CD4-positive, alpha-beta memory T cell (primary cell): Measurements from ENCODE around the gene BCL11A. TPM values are rescaled to one million over a fixed set of nuclear protein-coding genes. Genes with fewer than 3 reads are reported as not detected.

Experiments
- CTCF ChIA-PET: fragments of 350-600 bp; sonication (Branson Sonifier 250); formaldehyde crosslinking; loops from one replicate; lab custom pipeline; 2021; ENCODE audit warnings: inconsistent platforms; ENCODE audit not compliant: partially characterized antibody; lab: Charles Lee
- POLR2A ChIA-PET: fragments of 350-600 bp; sonication (Branson Sonifier 250); formaldehyde crosslinking; loops from one replicate; lab custom pipeline; 2021; ENCODE audit not compliant: partially characterized antibody; lab: Charles Lee
- DNase-seq, 5 donors: peaks; one replicate each; pipeline versions ENCODE4 v3.0.0 to v3.0.0-alpha.2; 2020 to 2022; ENCODE audit warnings: mixed read lengths in 1 of 5
- H3K27ac ChIP-seq: one replicate; pipeline ENCODE4 v1.7.0; 2013; ENCODE audit warnings: low read depth, low read length
- H3K27me3 ChIP-seq: 2 replicates; pipeline ENCODE4 v1.7.0; 2013; ENCODE audit warnings: mild to moderate bottlenecking, low read length, moderate library complexity; ENCODE audit not compliant: insufficient read depth
- H3K36me3 ChIP-seq: 2 replicates; pipeline ENCODE4 v1.7.0; 2013; ENCODE audit warnings: mild to moderate bottlenecking, low read length, moderate library complexity; ENCODE audit not compliant: insufficient read depth
- H3K4me1 ChIP-seq: 2 replicates; pipeline ENCODE4 v1.7.0; 2013; ENCODE audit warnings: mild to moderate bottlenecking, low read length, moderate library complexity; ENCODE audit not compliant: insufficient read depth
- H3K4me3 ChIP-seq, 2 donors: one replicate each; pipeline ENCODE4 v1.7.0; 2013; ENCODE audit warnings: low read length in 2 of 2, mild to moderate bottlenecking in 1 of 2
- H3K9me3 ChIP-seq, 2 donors: one replicate each; pipeline ENCODE4 v1.7.0; 2013; ENCODE audit warnings: low read length in 2 of 2, control low read depth in 1 of 2; ENCODE audit not compliant: control insufficient read depth in 1 of 2
- H3K27ac Mint-ChIP-seq, 7 donors: one replicate each; pipeline ENCODE4 v1.8.0; 2020 to 2021; ENCODE audit warnings: mixed read lengths in 7 of 7, mild to moderate bottlenecking in 6 of 7, inconsistent platforms in 3 of 7, moderate library complexity in 3 of 7
- H3K27me3 Mint-ChIP-seq, 2 donors: one replicate each; pipeline ENCODE4 v1.8.0; 2020 to 2021; ENCODE audit warnings: mixed read lengths in 2 of 2
- H3K36me3 Mint-ChIP-seq, 2 donors: one replicate each; pipeline ENCODE4 v1.8.0; 2020 to 2021; ENCODE audit warnings: mixed read lengths in 2 of 2, inconsistent platforms in 1 of 2, mild to moderate bottlenecking in 1 of 2
- H3K4me1 Mint-ChIP-seq, 4 donors: one replicate each; pipeline ENCODE4 v1.8.0; 2020 to 2021; ENCODE audit warnings: mixed read lengths in 4 of 4, mild to moderate bottlenecking in 1 of 4
- H3K4me3 Mint-ChIP-seq, 8 donors: one replicate each; pipeline ENCODE4 v1.8.0; 2020 to 2021; ENCODE audit warnings: mixed read lengths in 8 of 8, mild to moderate bottlenecking in 7 of 8, moderate library complexity in 6 of 8, inconsistent platforms in 3 of 8
- H3K9me3 Mint-ChIP-seq, 8 donors: one replicate each; pipeline ENCODE4 v1.8.0; 2020 to 2021; ENCODE audit warnings: mixed read lengths in 8 of 8, mild to moderate bottlenecking in 5 of 8, inconsistent platforms in 3 of 8, moderate library complexity in 1 of 8
- intact Hi-C: fragments of 100-400 bp; cut with micrococcal nuclease; formaldehyde crosslinking; loops from one replicate; pipeline ENCODE4 v1.15.1; 2023
- polyA plus RNA-seq, 2 donors: library from polyadenylated mRNA; unstranded; fragments of 300-500 nt; fragmentation: Illumina TruSeq; gene quantifications; one replicate each; pipeline ENCODE4 v1.2.3, GENCODE V29; 2021
- total RNA-seq, 2 experiments: library from RNA; stranded (reverse); gene quantifications; one replicate each; pipeline ENCODE4 v1.2.3, GENCODE V29; 2021

Gene BCL11A
- total and polyA plus RNA-seq, 4 experiments from 2014 or later: 0.12 to 1.6 TPM; not detected in 2

DNA sequence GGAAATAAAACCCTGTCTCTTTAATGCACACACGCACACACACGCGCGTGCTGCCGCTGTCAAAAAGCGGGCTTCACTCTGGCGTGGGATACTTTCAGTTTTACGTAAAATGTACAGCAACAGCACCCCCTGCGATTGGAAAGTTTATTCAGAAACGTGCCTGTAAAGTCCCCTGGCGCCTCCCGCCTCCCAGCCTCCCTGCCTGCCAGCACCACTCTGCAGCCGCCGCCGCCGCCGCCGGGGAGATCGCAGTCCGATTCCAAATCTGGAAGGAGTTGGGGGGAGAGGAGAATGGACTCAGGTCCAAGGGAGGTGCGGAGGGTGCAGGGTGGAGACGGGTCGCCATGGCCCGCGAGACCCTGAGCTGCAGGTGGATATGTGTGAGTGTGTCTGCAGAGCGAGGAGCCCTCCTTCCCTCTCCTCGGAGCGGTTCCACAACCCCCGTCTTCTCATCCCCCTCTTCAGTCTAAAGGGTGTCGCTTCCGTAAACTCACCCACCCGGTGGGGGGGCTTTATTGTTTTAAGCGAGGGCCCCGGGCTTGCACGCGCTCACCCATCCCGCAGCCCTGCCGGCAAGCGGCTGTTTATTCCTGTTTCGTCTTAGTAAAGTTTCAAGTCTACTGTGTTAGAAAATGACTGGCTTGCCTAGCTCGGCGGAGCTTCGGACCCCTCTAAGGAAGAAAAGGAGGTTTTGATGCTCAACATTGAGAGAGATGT, 1.8 kb upstream of the BCL11A start:
- no peaks in the 10 kb centered on the region for H3K9me3 ChIP-seq
- ChIA-PET POLR2A (no interaction called here), CTCF (interaction anchor here (1.1 kb wide), 1 partner anchor 27 kb away, joined by 5 read pairs; no protein-coding TSS in a partner anchor)
- no peak overlapping the region for H3K27ac ChIP-seq
- peak overlapping the region; percentile 64 to 69 for H3K4me3 ChIP-seq
- intact Hi-C loops: no loop called here
- peaks cover 13 to 48% (median 31%) of the 10 kb centered on the region in 4 donors for H3K4me1 Mint-ChIP-seq
- peak overlapping the region; percentile 77 to 95 (median 82) for H3K4me3 Mint-ChIP-seq
- peaks cover 57% of the 10 kb centered on the region for H3K4me1 ChIP-seq
- H3K27me3 Mint-ChIP-seq: peaks cover 40 to 51% of the 10 kb centered on the region in 2 donors
- H3K36me3 Mint-ChIP-seq: peaks cover 0 to under 1% of the 10 kb centered on the region in 2 donors
- H3K27ac Mint-ChIP-seq: peak overlapping the region; percentile 36 to 84 (median 58)
- H3K27me3 ChIP-seq: peaks cover 27% of the 10 kb centered on the region
- peak; percentile 54 to 77 (median 60) for DNase-seq
- no peaks in the 10 kb centered on the region for H3K36me3 ChIP-seq
- peaks cover 0 to 3% (median 0%) of the 10 kb centered on the region in 8 donors for H3K9me3 Mint-ChIP-seq

DNA sequence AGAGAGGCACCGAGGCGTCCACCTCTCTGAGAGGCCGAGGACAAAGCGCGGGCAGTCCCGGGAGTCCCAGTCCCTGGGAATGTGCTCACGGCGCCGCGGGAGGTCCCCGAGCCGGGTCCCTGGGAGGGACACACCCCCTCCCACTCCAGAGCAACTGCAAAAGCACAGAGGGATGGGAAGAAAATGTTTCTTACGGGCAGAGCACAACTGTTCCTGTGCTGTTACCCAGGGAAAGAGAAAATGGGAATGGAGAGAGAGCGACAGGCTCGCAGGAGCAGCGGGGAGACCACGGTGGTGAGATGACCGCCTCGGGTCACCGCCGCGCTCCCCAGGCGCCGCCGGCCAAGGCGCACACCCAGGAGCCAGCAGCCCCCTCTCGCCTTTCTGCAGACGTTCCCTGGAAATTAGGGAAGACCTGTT, 1.2 kb upstream of the BCL11A start:
- ChIA-PET CTCF (no interaction called here), POLR2A (no interaction called here)
- peaks cover 27% of the 10 kb centered on the region for H3K27me3 ChIP-seq
- Mint-ChIP-seq H3K36me3 (peaks cover 0 to 6% of the 10 kb centered on the region in 2 donors), H3K27ac (peak overlapping the region in 5 of 7 donors; percentile 50 to 84 (median 58)), H3K9me3 (peaks cover 0 to 3% (median 0%) of the 10 kb centered on the region in 8 donors), H3K4me1 (peaks cover 15 to 54% (median 36%) of the 10 kb centered on the region in 4 donors), H3K4me3 (peak overlapping the region; percentile 77 to 95 (median 82)), H3K27me3 (peaks cover 44 to 52% of the 10 kb centered on the region in 2 donors)
- H3K4me1 ChIP-seq: peaks cover 62% of the 10 kb centered on the region
- no peaks in the 10 kb centered on the region for H3K9me3 ChIP-seq
- intact Hi-C loops: no loop called here
- DNase-seq: no peak
- H3K36me3 ChIP-seq: no peaks in the 10 kb centered on the region
- no peak overlapping the region for H3K27ac ChIP-seq
- peak overlapping the region; percentile 64 to 69 for H3K4me3 ChIP-seq

DNA sequence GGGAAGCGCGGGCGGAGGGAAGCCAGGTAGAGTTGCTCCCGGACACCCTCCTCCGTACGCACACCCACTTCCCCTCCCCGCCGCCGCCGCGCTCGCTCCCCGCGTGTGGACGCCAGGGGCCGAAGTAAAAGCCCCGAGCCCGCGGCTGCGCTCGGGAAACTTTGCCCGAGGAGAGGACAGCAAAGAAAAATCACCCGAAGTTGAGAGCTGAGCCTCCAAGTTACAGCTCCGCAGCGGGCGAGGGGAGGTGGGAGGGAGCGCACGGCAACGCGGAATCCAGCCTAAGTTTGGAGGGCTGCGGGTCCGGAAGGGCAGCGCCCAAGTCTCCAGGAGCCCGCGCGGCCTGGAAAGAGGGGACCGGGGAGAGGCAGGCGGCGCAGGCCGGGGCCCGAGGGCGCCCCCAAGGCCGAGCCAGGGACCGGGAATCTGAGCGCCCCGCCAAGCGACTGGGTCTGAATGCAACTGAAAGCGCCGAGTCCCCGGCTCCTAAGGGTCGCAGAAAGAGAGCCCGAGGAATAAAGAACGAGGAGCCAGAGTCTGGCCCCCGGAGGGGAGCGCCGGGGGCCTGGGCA, 706 bp upstream of the BCL11A start:
- Mint-ChIP-seq H3K36me3 (peaks cover 0 to 6% of the 10 kb centered on the region in 2 donors), H3K9me3 (peaks cover 0 to 3% (median 0%) of the 10 kb centered on the region in 8 donors), H3K4me3 (peak overlapping the region; percentile 75 to 87 (median 80)), H3K27ac (peak overlapping the region in 1 of 7 donors; percentile 35), H3K27me3 (peaks cover 44 to 50% of the 10 kb centered on the region in 2 donors), H3K4me1 (peaks cover 16 to 57% (median 38%) of the 10 kb centered on the region in 4 donors)
- no peak for DNase-seq
- POLR2A ChIA-PET: no interaction called here
- Histone ChIP-seq H3K36me3 (no peaks in the 10 kb centered on the region), H3K4me1 (peaks cover 67% of the 10 kb centered on the region), H3K9me3 (no peaks in the 10 kb centered on the region), H3K27me3 (peaks cover 29% of the 10 kb centered on the region), H3K4me3 (peak overlapping the region; percentile 64 to 69), H3K27ac (no peak overlapping the region)
- intact Hi-C loops: no loop called here
- CTCF ChIA-PET: no interaction called here

DNA sequence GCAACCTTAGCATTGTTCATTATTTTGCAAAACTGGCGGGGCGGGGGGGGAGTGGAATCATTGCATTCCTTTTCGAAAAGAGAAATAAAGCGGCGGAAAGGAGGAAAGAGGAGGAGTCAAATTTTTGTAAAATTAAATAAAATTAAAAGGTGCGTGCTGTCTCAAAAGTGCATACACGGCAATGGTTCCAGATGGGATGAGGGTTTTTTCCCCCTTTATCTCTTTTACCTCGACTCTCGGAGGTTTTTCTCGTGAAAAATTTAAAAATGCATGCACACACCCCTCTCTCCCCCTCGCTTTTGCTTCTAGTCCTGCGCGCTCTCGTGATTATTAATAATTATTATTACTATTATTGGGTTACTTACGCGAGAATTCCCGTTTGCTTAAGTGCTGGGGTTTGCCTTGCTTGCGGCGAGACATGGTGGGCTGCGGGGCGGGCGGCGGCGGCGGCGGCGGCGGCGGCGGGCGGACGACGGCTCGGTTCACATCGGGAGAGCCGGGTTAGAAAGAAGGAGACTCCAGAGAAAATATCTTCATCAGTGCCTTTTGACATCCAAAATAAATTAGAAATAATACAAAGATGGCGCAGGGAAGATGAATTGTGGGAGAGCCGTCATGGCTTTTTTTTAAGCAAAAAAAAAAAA, 481 bp downstream of the BCL11A start:
- intact Hi-C loops: no loop called here
- Histone ChIP-seq H3K4me1 (peaks cover 70% of the 10 kb centered on the region), H3K27ac (no peak overlapping the region), H3K27me3 (peaks cover 33% of the 10 kb centered on the region), H3K9me3 (no peaks in the 10 kb centered on the region), H3K4me3 (no peak overlapping the region), H3K36me3 (no peaks in the 10 kb centered on the region)
- peak overlapping the region in 1 of 7 donors; percentile 29 for H3K27ac Mint-ChIP-seq
- peaks cover 0 to 6% of the 10 kb centered on the region in 2 donors for H3K36me3 Mint-ChIP-seq
- CTCF ChIA-PET: no interaction called here
- H3K27me3 Mint-ChIP-seq: peaks cover 52 to 57% of the 10 kb centered on the region in 2 donors
- POLR2A ChIA-PET: no interaction called here
- H3K4me1 Mint-ChIP-seq: peaks cover 20 to 63% (median 43%) of the 10 kb centered on the region in 4 donors
- peaks cover 0 to 3% (median 0%) of the 10 kb centered on the region in 8 donors for H3K9me3 Mint-ChIP-seq
- no peak for DNase-seq
- peak overlapping the region; percentile 66 to 91 (median 84) for H3K4me3 Mint-ChIP-seq

DNA sequence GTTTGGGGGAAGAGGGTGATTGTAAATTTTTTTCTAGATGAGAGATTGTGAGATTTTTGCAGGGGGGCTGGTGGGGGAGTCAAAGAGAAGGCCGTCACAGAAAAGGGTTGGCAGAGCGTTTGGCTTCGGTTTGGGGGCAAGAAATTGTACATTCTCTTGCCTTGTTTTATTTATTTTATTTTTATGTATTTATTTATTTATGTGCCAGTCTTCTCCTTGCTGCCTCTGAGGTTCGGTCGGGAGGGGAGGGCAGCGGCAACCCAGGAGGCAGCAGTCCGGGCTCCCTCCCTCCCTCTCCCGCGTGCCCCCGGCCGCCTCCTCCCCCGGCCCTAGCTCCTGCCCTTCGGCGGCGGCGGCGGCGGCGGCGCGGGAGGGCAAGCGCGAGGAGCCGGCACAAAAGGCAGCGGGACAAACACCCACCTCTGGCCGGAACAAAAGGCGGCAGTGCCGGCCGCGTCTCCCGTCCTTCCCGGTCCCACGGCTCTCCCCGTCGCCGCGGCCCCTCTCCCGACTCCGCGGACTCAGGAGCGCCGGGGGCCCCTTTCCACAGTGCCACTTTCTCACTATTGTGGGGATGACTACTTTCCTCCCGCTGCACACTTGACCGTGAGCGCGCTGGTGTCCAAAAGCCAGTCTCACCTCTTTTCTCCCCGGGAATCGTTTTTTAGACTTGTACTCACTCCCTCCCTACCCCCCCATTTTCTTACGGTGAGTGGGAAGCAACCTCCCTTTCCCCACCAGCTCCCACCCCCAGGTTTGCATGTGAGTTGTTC, 1.2 kb downstream of the BCL11A start:
- Histone ChIP-seq H3K36me3 (no peaks in the 10 kb centered on the region), H3K4me3 (no peak overlapping the region), H3K4me1 (peaks cover 66% of the 10 kb centered on the region), H3K27me3 (peaks cover 40% of the 10 kb centered on the region), H3K9me3 (no peaks in the 10 kb centered on the region), H3K27ac (no peak overlapping the region)
- DNase-seq: no peak
- H3K4me3 Mint-ChIP-seq: peak overlapping the region; percentile 57 to 88 (median 72)
- ChIA-PET POLR2A (no interaction called here), CTCF (no interaction called here)
- H3K27ac Mint-ChIP-seq: no peak overlapping the region
- peaks cover 51 to 59% of the 10 kb centered on the region in 2 donors for H3K27me3 Mint-ChIP-seq
- H3K9me3 Mint-ChIP-seq: peaks cover 0 to 3% (median 0%) of the 10 kb centered on the region in 8 donors
- H3K36me3 Mint-ChIP-seq: peaks cover 0 to 6% of the 10 kb centered on the region in 2 donors
- intact Hi-C loops: no loop called here
- peaks cover 18 to 61% (median 40%) of the 10 kb centered on the region in 4 donors for H3K4me1 Mint-ChIP-seq

DNA sequence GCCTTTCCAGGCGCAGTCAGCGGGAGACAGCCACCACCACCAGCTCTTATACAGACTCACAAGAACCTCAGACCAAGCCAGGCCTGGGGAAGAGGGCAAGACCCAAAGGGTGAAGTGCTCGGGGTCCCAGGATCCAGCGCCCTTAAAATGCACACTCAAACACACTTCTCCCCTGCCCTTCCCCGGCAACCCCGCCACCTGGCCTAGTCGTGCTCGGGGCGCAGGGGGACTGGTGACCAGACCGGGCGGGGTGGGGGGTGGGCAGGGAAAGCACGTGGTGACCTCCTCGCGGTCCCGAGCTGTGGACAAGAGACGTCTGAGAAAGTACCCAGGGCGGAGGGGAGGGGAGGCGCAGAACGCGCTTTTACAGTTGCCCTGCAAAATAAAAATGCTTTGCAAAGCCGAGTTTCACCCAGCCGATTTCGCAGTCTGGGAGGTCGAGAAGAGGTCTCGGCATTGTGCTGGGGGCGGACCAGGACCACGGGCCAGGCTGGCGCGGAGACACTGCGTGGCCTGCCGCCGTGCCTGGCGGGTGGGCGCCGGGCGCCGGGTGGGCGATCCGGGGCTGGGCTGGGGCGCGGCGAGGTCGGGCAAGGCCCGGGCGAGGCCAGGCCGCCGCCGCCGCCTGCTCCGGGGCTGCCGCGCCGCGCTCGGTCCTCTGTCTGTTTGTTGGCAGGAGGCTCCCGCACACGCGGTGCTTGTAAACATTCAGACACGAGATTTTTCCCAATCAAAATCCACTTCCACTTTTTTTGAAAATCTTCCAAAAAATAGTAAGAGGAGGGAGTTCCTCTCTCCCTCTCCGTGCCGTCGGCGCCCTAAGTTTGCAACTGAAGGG, 2.0 kb downstream of the BCL11A start:
- H3K27me3 Mint-ChIP-seq: peaks cover 47 to 60% of the 10 kb centered on the region in 2 donors

More for the DNA sequence above, 2.0 kb downstream of the BCL11A start:
- H3K9me3 ChIP-seq: no peaks in the 10 kb centered on the region
- no peaks in the 10 kb centered on the region for H3K36me3 ChIP-seq
- Mint-ChIP-seq H3K36me3 (peaks cover 0 to 6% of the 10 kb centered on the region in 2 donors), H3K4me3 (peak overlapping the region; percentile 57 to 86 (median 70)), H3K9me3 (peaks cover 0 to 3% (median 0%) of the 10 kb centered on the region in 8 donors), H3K27ac (no peak overlapping the region), H3K4me1 (peaks cover 15 to 53% (median 33%) of the 10 kb centered on the region in 4 donors)
- H3K27me3 ChIP-seq: peaks cover 38% of the 10 kb centered on the region
- intact Hi-C loops: no loop called here
- no peak overlapping the region for H3K27ac ChIP-seq
- peak in 1 of 5 donors; percentile 26 for DNase-seq
- H3K4me1 ChIP-seq: peaks cover 58% of the 10 kb centered on the region
- ChIA-PET CTCF (no interaction called here), POLR2A (no interaction called here)
- no peak overlapping the region for H3K4me3 ChIP-seq
